GM13977 (cell line): ENCODE data around the gene ADM2.

Experiments
- DNase-seq: peaks from one replicate; pipeline ENCODE4 v3.0.0; 2012; ENCODE audit warnings: low spot score
- in situ Hi-C: fragments of 300-500 bp; cut with MboI; formaldehyde crosslinking; loops from one replicate; pipeline ENCODE4 v1.12.0; 2022; ENCODE audit warnings: low sequenced_read_pairs, low pct_unique_long_range_greater_than_20kb, mixed read lengths, inconsistent platforms; ENCODE audit not compliant: unreplicated experiment
- TF ChIP-seq, protein P1 (sequence below): IDR thresholded peaks from 2 replicates; pipeline ENCODE4 v1.5.1; 2012; ENCODE audit warnings: mild to moderate bottlenecking, control low read depth; ENCODE audit not compliant: insufficient read depth; ENCODE audit errors: extremely low read depth, missing control alignments

ADM2 gene

GRCh38 chr22:50436841-50437341, 44.5 kb upstream of the ADM2 start:
- DNase-seq, result no peak
- in situ Hi-C loops, result no loop called here
- TF ChIP-seq, protein P1, sequence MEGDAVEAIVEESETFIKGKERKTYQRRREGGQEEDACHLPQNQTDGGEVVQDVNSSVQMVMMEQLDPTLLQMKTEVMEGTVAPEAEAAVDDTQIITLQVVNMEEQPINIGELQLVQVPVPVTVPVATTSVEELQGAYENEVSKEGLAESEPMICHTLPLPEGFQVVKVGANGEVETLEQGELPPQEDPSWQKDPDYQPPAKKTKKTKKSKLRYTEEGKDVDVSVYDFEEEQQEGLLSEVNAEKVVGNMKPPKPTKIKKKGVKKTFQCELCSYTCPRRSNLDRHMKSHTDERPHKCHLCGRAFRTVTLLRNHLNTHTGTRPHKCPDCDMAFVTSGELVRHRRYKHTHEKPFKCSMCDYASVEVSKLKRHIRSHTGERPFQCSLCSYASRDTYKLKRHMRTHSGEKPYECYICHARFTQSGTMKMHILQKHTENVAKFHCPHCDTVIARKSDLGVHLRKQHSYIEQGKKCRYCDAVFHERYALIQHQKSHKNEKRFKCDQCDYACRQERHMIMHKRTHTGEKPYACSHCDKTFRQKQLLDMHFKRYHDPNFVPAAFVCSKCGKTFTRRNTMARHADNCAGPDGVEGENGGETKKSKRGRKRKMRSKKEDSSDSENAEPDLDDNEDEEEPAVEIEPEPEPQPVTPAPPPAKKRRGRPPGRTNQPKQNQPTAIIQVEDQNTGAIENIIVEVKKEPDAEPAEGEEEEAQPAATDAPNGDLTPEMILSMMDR, result no peak

DNA sequence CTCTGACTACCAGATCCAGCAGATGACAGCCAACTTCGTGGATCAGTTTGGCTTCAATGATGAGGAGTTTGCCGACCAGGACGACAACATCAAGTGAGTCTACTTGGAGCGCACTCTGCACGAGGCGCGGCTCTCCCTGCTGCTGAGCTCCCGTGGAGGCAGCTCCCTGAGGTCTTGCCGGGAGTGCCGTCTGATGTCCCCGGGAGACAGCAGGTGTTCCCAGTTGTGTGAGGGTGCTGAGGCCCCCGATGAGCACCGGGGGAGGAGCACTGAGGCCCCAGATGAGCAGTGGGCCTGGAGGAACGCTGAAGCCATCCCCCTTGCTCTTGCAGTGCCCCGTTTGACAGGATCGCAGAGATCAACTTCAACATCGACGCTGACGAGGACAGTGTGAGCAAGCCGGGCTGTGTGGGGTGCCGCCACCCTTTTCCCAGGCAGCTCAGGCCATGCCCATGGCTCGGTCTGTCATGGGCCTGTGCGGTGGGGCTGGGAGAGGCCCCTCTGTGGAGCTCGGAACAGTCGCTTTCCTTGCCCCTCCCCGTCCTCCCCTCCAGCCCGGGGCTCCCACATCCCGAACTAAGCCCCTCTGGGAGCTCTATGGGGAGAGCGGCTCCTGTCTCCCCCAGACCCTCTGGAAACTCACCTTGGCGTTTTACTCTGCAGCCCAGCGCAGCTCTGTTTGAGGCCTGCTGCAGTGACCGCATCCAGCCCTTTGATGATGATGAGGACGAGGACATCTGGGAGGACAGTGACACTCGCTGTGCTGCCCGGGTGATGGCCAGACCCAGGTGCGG, 43.6 kb upstream of the ADM2 start:
- no peak for DNase-seq
- in situ Hi-C loops, result no loop called here
- TF ChIP-seq, protein P1, result no peak

DNA sequence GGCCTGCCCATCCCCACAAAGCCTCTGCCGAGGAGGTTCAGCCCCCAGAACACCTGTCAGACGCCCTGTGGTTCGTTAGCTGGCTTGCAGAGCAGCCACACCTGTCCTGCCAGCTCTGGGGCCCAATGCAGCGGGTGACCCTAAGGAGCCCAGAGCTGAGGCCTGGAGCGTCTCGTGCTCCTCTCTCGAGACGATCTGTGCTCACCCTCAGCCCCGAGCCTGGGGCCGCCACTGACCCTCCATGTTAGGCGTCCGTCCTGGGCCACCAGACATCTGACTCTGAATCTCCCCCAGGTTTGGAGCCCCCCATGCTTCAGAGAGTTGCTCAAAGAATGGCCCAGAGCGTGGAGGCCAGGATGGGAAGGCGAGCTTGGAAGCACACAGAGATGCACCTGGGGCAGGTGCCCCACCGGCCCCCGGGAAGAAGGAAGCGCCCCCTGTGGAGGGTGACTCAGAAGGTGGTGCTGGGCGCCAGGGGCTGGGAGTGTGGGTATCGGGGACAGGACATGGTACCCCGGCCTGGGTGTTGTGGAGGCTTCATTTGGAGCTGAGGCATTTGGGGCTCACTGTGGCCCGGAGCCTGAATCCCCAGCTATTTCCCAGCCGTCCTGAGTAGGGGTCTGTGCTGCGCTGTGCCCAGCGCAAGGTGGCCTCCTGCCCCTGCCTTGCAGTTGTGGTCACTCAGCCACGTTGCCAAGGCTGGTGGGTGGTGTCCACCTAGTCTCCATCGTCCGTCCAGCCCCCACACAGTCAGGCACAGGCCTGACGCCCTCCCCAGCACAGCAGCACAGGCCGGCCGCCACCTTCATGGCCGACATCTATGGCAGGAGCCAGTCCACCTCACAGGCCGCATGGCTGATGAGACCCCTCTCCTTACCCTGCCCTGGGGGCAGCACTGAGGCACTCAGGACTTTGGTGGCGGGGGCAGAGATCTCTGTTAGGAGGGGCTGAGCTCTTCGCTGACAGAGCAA, 42.8 kb upstream of the ADM2 start:
- no peak for DNase-seq
- TF ChIP-seq, protein P1, result no peak
- in situ Hi-C loops, result no loop called here

DNA sequence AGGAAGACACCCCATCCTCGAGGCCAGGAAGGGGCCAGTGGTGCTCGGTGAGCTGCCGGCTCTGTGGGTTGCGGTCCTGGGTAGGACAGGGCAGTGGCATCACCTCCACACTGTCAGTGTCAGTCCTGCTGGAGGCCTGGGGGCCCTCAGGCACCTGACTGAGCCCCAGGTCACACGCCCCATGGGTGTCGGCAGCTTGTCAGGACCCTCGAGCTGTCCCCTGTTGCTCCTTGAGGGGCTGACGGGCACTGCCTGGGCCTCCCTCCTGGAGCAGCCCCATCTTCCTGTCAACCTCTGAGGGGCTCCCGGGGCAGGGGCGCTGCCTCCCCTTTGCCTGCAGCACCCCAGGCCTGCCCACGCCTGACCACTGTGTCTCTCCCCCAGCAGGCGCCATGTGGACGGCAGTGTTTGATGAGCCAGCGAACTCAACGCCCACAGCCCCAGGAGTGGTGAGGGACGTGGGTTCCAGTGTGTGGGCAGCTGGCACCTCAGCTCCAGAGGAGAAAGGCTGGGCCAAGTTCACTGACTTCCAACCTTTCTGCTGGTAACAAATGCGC, 42.0 kb upstream of the ADM2 start:
- in situ Hi-C loops, result no loop called here
- no peak for DNase-seq

GRCh38 chr22:50439871-50440331, 41.4 kb upstream of the ADM2 start:
- no peak for DNase-seq
- in situ Hi-C loops, result no loop called here
- TF ChIP-seq, protein P1, result no peak

More for the DNA sequence above, 42.0 kb upstream of the ADM2 start:
- TF ChIP-seq, protein P1, result no peak
